ENCODE results near the gene TM4SF4. TPM values are rescaled to one million over a fixed set of nuclear protein-coding genes. Genes with fewer than 3 reads are reported as not detected.

The TM4SF4 gene
- total RNA-seq, 1 donor from 2014 or later, result not detected

DNA sequence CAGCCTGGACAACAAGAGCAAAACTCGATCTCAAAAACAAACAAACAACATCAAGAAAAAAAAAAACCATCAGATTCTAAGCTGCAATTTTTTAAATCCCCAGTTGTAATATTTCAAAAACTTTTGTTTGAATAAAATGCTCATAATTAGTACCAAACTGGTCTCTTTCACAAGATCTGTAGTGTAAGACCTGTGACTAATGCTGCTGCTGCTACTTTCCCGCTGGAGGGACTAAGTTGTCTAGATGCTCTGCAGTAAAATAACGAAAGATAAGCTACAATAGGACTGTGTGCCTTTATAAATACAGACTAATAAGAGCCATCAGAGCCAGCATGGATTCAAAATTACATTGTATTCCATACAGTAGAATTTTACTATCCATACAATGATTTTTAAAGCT lies 45.4 kb downstream of the TM4SF4 start:
- H3K4me1 ChIP-seq (ENCODE audit: insufficient read depth, low read length), result no peaks in the 10 kb centered on the region
- DNase-seq (ENCODE audit: low read depth) (no peak), FAIRE-seq (no peak)
- Mint-ChIP-seq H3K4me1 (ENCODE audit: low read depth, unreplicated experiment) (no peaks in the 10 kb centered on the region), H3K27me3 (ENCODE audit: low read depth, unreplicated experiment) (no peaks in the 10 kb centered on the region), H3K9me3 (ENCODE audit: unreplicated experiment) (no peaks in the 10 kb centered on the region), H3K27ac (ENCODE audit: unreplicated experiment) (no peak overlapping the region), H3K36me3 (ENCODE audit: low read depth, unreplicated experiment) (peaks cover 12% of the 10 kb centered on the region), H3K4me3 (ENCODE audit: unreplicated experiment) (no peak overlapping the region)
- no peak overlapping the region for H3K4me2 ChIP-seq (ENCODE audit: low read length)
- H3K9ac ChIP-seq (ENCODE audit: low read length), result no peak overlapping the region
- no peak overlapping the region for H2AFZ ChIP-seq (ENCODE audit: low read depth, low read length)
- peaks cover 5% of the 10 kb centered on the region for H3K79me2 ChIP-seq (ENCODE audit: insufficient read depth, low read length)
- no peak overlapping the region for H3K27ac ChIP-seq (ENCODE audit: low read depth, low read length)
- H3K4me3 ChIP-seq (ENCODE audit: insufficient read depth, low read depth, low read length), result no peak overlapping the region
- peaks cover 53% of the 10 kb centered on the region for H3K36me3 ChIP-seq (ENCODE audit: insufficient read depth, low read length)
- H3K9me3 ChIP-seq (ENCODE audit: insufficient read depth, low read depth, low read length), result no peaks in the 10 kb centered on the region
- TF ChIP-seq EZH2 (IDR thresholded peaks at IDR 0.05; ENCODE audit: insufficient read depth, low read length) (no peak), CTCF (IDR thresholded peaks at IDR 0.05; ENCODE audit: insufficient read depth, low read depth, low read length) (no peak)
- no peaks in the 10 kb centered on the region for H3K27me3 ChIP-seq (ENCODE audit: insufficient read depth, low read length)
- H4K20me1 ChIP-seq (ENCODE audit: insufficient read depth, low read length), result peaks cover 6% of the 10 kb centered on the region

- Histone ChIP-seq H3K9ac (ENCODE audit: low read length) (no peak overlapping the region), H3K4me3 (ENCODE audit: insufficient read depth, low read depth, low read length) (no peak overlapping the region), H3K27ac (ENCODE audit: low read depth, low read length) (no peak overlapping the region), H3K36me3 (ENCODE audit: insufficient read depth, low read length) (peaks cover 46% of the 10 kb centered on the region), H3K9me3 (ENCODE audit: insufficient read depth, low read depth, low read length) (no peaks in the 10 kb centered on the region), H3K27me3 (ENCODE audit: insufficient read depth, low read length) (no peaks in the 10 kb centered on the region), H3K79me2 (ENCODE audit: insufficient read depth, low read length) (peaks cover 28% of the 10 kb centered on the region), H2AFZ (ENCODE audit: low read depth, low read length) (no peak overlapping the region), H4K20me1 (ENCODE audit: insufficient read depth, low read length) (peaks cover 15% of the 10 kb centered on the region), H3K4me2 (ENCODE audit: low read length) (no peak overlapping the region), H3K4me1 (ENCODE audit: insufficient read depth, low read length) (peaks cover 1% of the 10 kb centered on the region)
- TF ChIP-seq EZH2 (IDR thresholded peaks at IDR 0.05; ENCODE audit: insufficient read depth, low read length), result no peak
- no peak for TF ChIP-seq CTCF (IDR thresholded peaks at IDR 0.05; ENCODE audit: insufficient read depth, low read depth, low read length)
- Mint-ChIP-seq H3K27ac (ENCODE audit: unreplicated experiment) (no peak overlapping the region), H3K36me3 (ENCODE audit: low read depth, unreplicated experiment) (peaks cover 18% of the 10 kb centered on the region), H3K4me3 (ENCODE audit: unreplicated experiment) (no peak overlapping the region), H3K9me3 (ENCODE audit: unreplicated experiment) (no peaks in the 10 kb centered on the region), H3K4me1 (ENCODE audit: low read depth, unreplicated experiment) (peaks cover 11% of the 10 kb centered on the region), H3K27me3 (ENCODE audit: low read depth, unreplicated experiment) (no peaks in the 10 kb centered on the region)
- DNase-seq (ENCODE audit: low read depth) (no peak), FAIRE-seq (no peak)
Measured at GRCh38 chr3:149523512-149524299, 49.2 kb downstream of the TM4SF4 start.

Measured in astrocyte (in vitro differentiated cells and primary cell).